GM12878 (cell line): ENCODE data around the gene HIVEP3. TPM values are rescaled to one million over a fixed set of nuclear protein-coding genes. Genes with fewer than 3 reads are reported as not detected.

Experiments used
- ATAC-seq: fragments of 200-7000 bp; cut with Tn5 transposase; 3 replicates; pipeline ENCODE4 v1.9.1; 2020; ENCODE audit warnings: mild to moderate bottlenecking, moderate library complexity
- BruUV-seq: library from RNA; stranded (reverse); fragments of 400-500 nt; replicated peaks from 2 replicates; lab custom pipeline; 2021; lab: Mats Ljungman, UMichigan
- CTCF ChIA-PET: fragments of 300-600 bp; sonication (Branson Sonifier 250); formaldehyde crosslinking; extraction: SDS; loops from one replicate; lab custom pipeline; 2021; ENCODE audit warnings: inconsistent platforms; lab: Yijun Ruan, JAX
- POLR2A ChIA-PET: fragments of 350-600 bp; formaldehyde crosslinking; extraction: SDS; loops from one replicate; lab custom pipeline; 2021; ENCODE audit warnings: inconsistent platforms; lab: Charles Lee
- RAD21 ChIA-PET: fragments of 300-600 bp; sonication (Branson Sonifier 250); formaldehyde crosslinking; loops from one replicate; lab custom pipeline; 2023; ENCODE audit warnings: antibody characterized with exemption; ENCODE audit not compliant: unreplicated experiment; lab: Charles Lee
- SMC1A ChIA-PET: fragments of 300-600 bp; sonication (Branson Sonifier 250); formaldehyde crosslinking; loops from one replicate; lab custom pipeline; 2023; ENCODE audit not compliant: unreplicated experiment, uncharacterized antibody; lab: Charles Lee
- DNase-seq: peaks from one replicate; pipeline ENCODE4 v3.0.0-alpha.2; 2011; ENCODE audit warnings: low read depth, low spot score
- FAIRE-seq: peaks from 3 replicates; lab custom pipeline; 2011; peaks lifted over from hg19 to GRCh38; lab: Jason Lieb, UNC
- H2AFZ ChIP-seq: 2 replicates; pipeline ENCODE4 v1.6.0; 2011; ENCODE audit warnings: low read depth, low read length, control low read depth; ENCODE audit not compliant: control insufficient read depth
- H3K27ac ChIP-seq: 2 replicates; pipeline ENCODE4 v1.5.1; 2011; ENCODE audit warnings: control low read depth; ENCODE audit not compliant: control insufficient read depth, insufficient read depth
- H3K27me3 ChIP-seq, 2 experiments: replicated peaks in 1 of 2; 2 replicates each; pipeline versions ENCODE4 v1.6.0 to v1.6.1; 2011; ENCODE audit warnings: low read length in 1 of 2; ENCODE audit not compliant: control insufficient read depth in 2 of 2, insufficient read depth in 2 of 2
- H3K36me3 ChIP-seq, 2 experiments: 2 replicates each; pipeline ENCODE4 v1.5.1; 2011; ENCODE audit warnings: low read length in 1 of 2; ENCODE audit not compliant: control insufficient read depth in 2 of 2, insufficient read depth in 2 of 2
- H3K4me1 ChIP-seq: 2 replicates; pipeline ENCODE4 v1.6.1; 2011; ENCODE audit warnings: mild to moderate bottlenecking, low read length, moderate library complexity, mixed read lengths; ENCODE audit not compliant: control insufficient read depth, insufficient read depth
- H3K4me2 ChIP-seq: 2 replicates; pipeline ENCODE4 v1.6.0; 2011; ENCODE audit warnings: control low read depth; ENCODE audit not compliant: control insufficient read depth, insufficient read depth
- H3K4me3 ChIP-seq: fragments of 200-600 bp; sonication (generic); 2 replicates; pipeline ENCODE4 v1.5.1; 2016
- H3K79me2 ChIP-seq: 2 replicates; pipeline ENCODE4 v1.6.0; 2011; ENCODE audit warnings: low read length; ENCODE audit not compliant: control insufficient read depth, insufficient read depth
- H3K9ac ChIP-seq: 2 replicates; pipeline ENCODE4 v1.8.0; 2011; ENCODE audit warnings: low read length, control low read depth, mixed read lengths; ENCODE audit not compliant: control insufficient read depth, insufficient read depth
- H3K9me3 ChIP-seq: replicated peaks from 3 replicates; pipeline ENCODE4 v1.5.1; 2011; ENCODE audit warnings: mild to moderate bottlenecking, low read length; ENCODE audit not compliant: control insufficient read depth, insufficient read depth
- H4K20me1 ChIP-seq: 2 replicates; pipeline ENCODE4 v1.6.0; 2011; ENCODE audit not compliant: control insufficient read depth, insufficient read depth
- CHD2 ChIP-seq: IDR thresholded peaks from 2 replicates; pipeline ENCODE4 v1.6.1; 2011; ENCODE audit warnings: low read depth, low read length, improper control_type of control experiment, borderline replicate concordance
- EZH2 ChIP-seq: IDR thresholded peaks from 2 replicates; pipeline ENCODE4 v1.6.1; 2012; ENCODE audit warnings: low read depth, mild to moderate bottlenecking, control low read depth, inconsistent platforms, low read length, borderline replicate concordance; ENCODE audit not compliant: control insufficient read depth
- GABPA ChIP-seq: IDR thresholded peaks from 2 replicates; pipeline ENCODE4 v1.6.1; 2014; ENCODE audit warnings: antibody characterized with exemption, low read depth, mild to moderate bottlenecking, inconsistent platforms
- JUND ChIP-seq: IDR thresholded peaks from 2 replicates; pipeline ENCODE4 v1.6.1; 2012; ENCODE audit warnings: low read depth, mild to moderate bottlenecking, low read length, improper control_type of control experiment, moderate library complexity
- LARP7 ChIP-seq: fragments of 450-650 bp; IDR thresholded peaks from 2 replicates; pipeline ENCODE4 v1.6.1; 2017; ENCODE audit warnings: mild to moderate bottlenecking
- MEF2A ChIP-seq: IDR thresholded peaks from 2 replicates; pipeline ENCODE4 v1.6.1; 2011; ENCODE audit warnings: low read depth, mild to moderate bottlenecking, low read length, moderate library complexity; ENCODE audit not compliant: insufficient read depth
- MTA3 ChIP-seq: IDR thresholded peaks from 2 replicates; pipeline ENCODE4 v1.6.1; 2012; ENCODE audit warnings: low read length, inconsistent platforms, borderline replicate concordance
- SPI1 ChIP-seq: IDR thresholded peaks from 2 replicates; pipeline ENCODE4 v1.6.1; 2011; ENCODE audit warnings: low read depth, mild to moderate bottlenecking, low read length, moderate library complexity, borderline replicate concordance; ENCODE audit not compliant: insufficient read depth
- ZBTB40 ChIP-seq: fragments of 450-650 bp; IDR thresholded peaks from 2 replicates; pipeline ENCODE4 v1.6.1; 2016; ENCODE audit warnings: mild to moderate bottlenecking, moderate library complexity, borderline replicate concordance
- ZNF207 ChIP-seq: fragments of 450-650 bp; IDR thresholded peaks from 2 replicates; pipeline ENCODE4 v1.6.1; 2014; ENCODE audit warnings: antibody characterized with exemption, mild to moderate bottlenecking, borderline replicate concordance
- WGBS: methylation state at CpG from one replicate; pipeline ENCODE4 v1.1.6; 2016; ENCODE audit warnings: low lambda C conversion rate; ENCODE audit not compliant: insufficient replicate concordance, insufficient coverage; ENCODE audit errors: missing lambda C conversion rate; 5-methylcytosine and 5-hydroxymethylcytosine counted together
- in situ Hi-C: fragments of 300-500 bp; cut with MboI; formaldehyde crosslinking; loops from 9 replicates; pipeline ENCODE4 v1.14.3; 2018; ENCODE audit warnings: mixed read lengths
- intact Hi-C: fragments of 100-400 bp; cut with micrococcal nuclease; formaldehyde crosslinking; loops from one replicate; pipeline ENCODE4 v1.14.2; 2022; ENCODE audit not compliant: unreplicated experiment
- polyA plus RNA-seq, 11 experiments: library from polyadenylated mRNA; depleted of rRNA in 4 of 11; unstranded in 6 of 11; stranded (reverse) in 5 of 11; fragments of >200 nt; fragmentation: Nextera tagmentation in 4 of 11; fragmentation: Illumina TruSeq in 1 of 11; extraction: Ambion mirVana in 4 of 11; extraction: Trizol in 1 of 11; gene quantifications; 1 replicate in 1 of 11; 2 replicates in 10 of 11; pipeline versions ENCODE4 v1.2.1 to v1.2.3, GENCODE V29; 2011 to 2016; ENCODE audit warnings: inconsistent platforms in 2 of 11, missing spikeins in 2 of 11, low read depth in 1 of 11
- total RNA-seq, 4 experiments: library from RNA; depleted of rRNA in 3 of 4; stranded (reverse); fragments of >200 nt in 3 of 4; fragmentation: Illumina TruSeq in 1 of 4; extraction: Trizol in 1 of 4; gene quantifications; 2 replicates each; pipeline versions ENCODE4 v1.2.1 to v1.2.3, GENCODE V29; 2013 to 2021

The HIVEP3 gene
- total and polyA plus RNA-seq, 10 of the 15 experiments (the other 5 are each of a cell fraction or from before 2014, with no cell fraction given) = 1.8 to 13.6 (median 3.8) TPM

GRCh38 chr1:41479000-41479807 lies 439.5 kb downstream of the HIVEP3 start:
- no peak overlapping the region for H2AFZ ChIP-seq
- FAIRE-seq = no peak
- RAD21 ChIA-PET = interaction anchor here (0.6 kb wide), 2 partner anchors 47 to 1308 kb away, joined by 3 read pairs; no protein-coding TSS in a partner anchor

GRCh38 chr1:41478118-41478748 lies 440.5 kb downstream of the HIVEP3 start:
- H4K20me1 ChIP-seq = no peaks in the 10 kb centered on the region
- no peak for TF ChIP-seq EZH2
- no peak for TF ChIP-seq MTA3
- TF ChIP-seq MEF2A = no peak
- TF ChIP-seq ZBTB40 = no peak
- no peak for TF ChIP-seq LARP7
- TF ChIP-seq GABPA = no peak
- H3K9ac ChIP-seq = no peak overlapping the region
- no peaks in the 10 kb centered on the region for H3K9me3 ChIP-seq
- peaks cover 14% of the 10 kb centered on the region for H3K4me1 ChIP-seq
- CTCF ChIA-PET = interaction anchor here (0.7 to 2.2 kb wide), 3 partner anchors 9 to 427 kb away, joined by 3 to 9 read pairs (median 3); no protein-coding TSS in a partner anchor
- POLR2A ChIA-PET = no interaction called here
- H3K4me3 ChIP-seq = no peak overlapping the region
- FAIRE-seq = no peak
- no peak overlapping the region for H3K27ac ChIP-seq
- no peaks in the 10 kb centered on the region for H3K36me3 ChIP-seq
- SMC1A ChIA-PET = no interaction called here
- WGBS = 48% methylated on average over 12 of the region's 12 CpGs
- intact Hi-C loops = no loop called here
- in situ Hi-C loops = no loop called here
- no peak for DNase-seq
- BruUV-seq = no TSS peak
- no peaks in the 10 kb centered on the region; a peak in 1 of 4 replicates for H3K27me3 ChIP-seq
- H2AFZ ChIP-seq = no peak overlapping the region
- H3K79me2 ChIP-seq = no peaks in the 10 kb centered on the region
- ATAC-seq = peak; percentile 35
- H3K4me2 ChIP-seq = no peak overlapping the region
- RAD21 ChIA-PET = no interaction called here

More at GRCh38 chr1:41479000-41479807, 439.5 kb downstream of the HIVEP3 start:
- ATAC-seq (no peak), DNase-seq (no peak)
- Histone ChIP-seq H3K9ac (no peak overlapping the region), H3K79me2 (no peaks in the 10 kb centered on the region), H3K36me3 (no peaks in the 10 kb centered on the region), H3K27ac (no peak overlapping the region), H3K9me3 (no peaks in the 10 kb centered on the region), H3K27me3 (no peaks in the 10 kb centered on the region), H4K20me1 (no peaks in the 10 kb centered on the region), H3K4me1 (peaks cover 14% of the 10 kb centered on the region), H3K4me2 (no peak overlapping the region), H3K4me3 (no peak overlapping the region)
- 66% methylated on average over 19 of the region's 19 CpGs for WGBS
- CTCF ChIA-PET = interaction anchor here (0.7 to 2.2 kb wide), 3 partner anchors 13 to 37 kb away, joined by 3 to 9 read pairs (median 3); no protein-coding TSS in a partner anchor
- POLR2A ChIA-PET = interaction anchor here (1.0 kb wide), 1 partner anchor 8 kb away, joined by 3 read pairs; no protein-coding TSS in a partner anchor
- SMC1A ChIA-PET = interaction anchor here (0.6 kb wide), 1 partner anchor 396 kb away, joined by 4 read pairs; no protein-coding TSS in a partner anchor
- no peak for TF ChIP-seq SPI1
- no peak for TF ChIP-seq CHD2
- TF ChIP-seq ZNF207 = no peak
- TF ChIP-seq EZH2 = no peak
- no peak for TF ChIP-seq JUND
- BruUV-seq = no TSS peak
- in situ Hi-C loops = no loop called here
- intact Hi-C loops = no loop called here
